Duodenal mucosa (tissue), 2 donors: ENCODE data around the gene ARSB.

Source experiments
- H3K27ac ChIP-seq: one replicate; pipeline ENCODE4 v1.7.0; 2013; ENCODE audit warnings: low read depth, low read length
- H3K27me3 ChIP-seq, 2 donors: one replicate each; pipeline ENCODE4 v1.7.0; 2013; ENCODE audit warnings: low read length in 2 of 2, control low read depth in 1 of 2; ENCODE audit not compliant: insufficient read depth in 2 of 2, control insufficient read depth in 1 of 2
- H3K36me3 ChIP-seq, 2 donors: one replicate each; pipeline ENCODE4 v1.7.0; 2013; ENCODE audit warnings: low read length in 2 of 2, control low read depth in 1 of 2; ENCODE audit not compliant: insufficient read depth in 2 of 2, control insufficient read depth in 1 of 2
- H3K4me1 ChIP-seq, 2 donors: one replicate each; pipeline ENCODE4 v1.7.0; 2013; ENCODE audit warnings: low read length in 2 of 2, control low read depth in 1 of 2; ENCODE audit not compliant: insufficient read depth in 2 of 2, control insufficient read depth in 1 of 2
- H3K4me3 ChIP-seq, 2 donors: one replicate each; pipeline ENCODE4 v1.7.0; 2013; ENCODE audit warnings: low read length in 2 of 2, low read depth in 1 of 2
- H3K9ac ChIP-seq, 2 donors: one replicate each; pipeline ENCODE4 v1.7.0; 2013; ENCODE audit warnings: low read length in 2 of 2, low read depth in 1 of 2
- H3K9me3 ChIP-seq, 2 donors: one replicate each; pipeline ENCODE4 v1.7.0; 2013; ENCODE audit warnings: low read length in 2 of 2, control low read depth in 1 of 2; ENCODE audit not compliant: control insufficient read depth in 1 of 2

The ARSB gene

GRCh38 chr5:78958672-78959445, 26.3 kb downstream of the ARSB start:
- Histone ChIP-seq H3K27ac (no peak overlapping the region), H3K4me3 (no peak overlapping the region), H3K4me1 (peaks cover 0 to 4% of the 10 kb centered on the region in 2 donors), H3K36me3 (peaks cover 0 to 3% of the 10 kb centered on the region in 2 donors), H3K9me3 (no peaks in the 10 kb centered on the region), H3K27me3 (no peaks in the 10 kb centered on the region), H3K9ac (no peak overlapping the region)

- Histone ChIP-seq H3K4me3 (no peak overlapping the region), H3K9ac (no peak overlapping the region), H3K27ac (no peak overlapping the region), H3K9me3 (no peaks in the 10 kb centered on the region), H3K27me3 (no peaks in the 10 kb centered on the region), H3K4me1 (peaks cover 0 to 4% of the 10 kb centered on the region in 2 donors), H3K36me3 (peaks cover 0 to 3% of the 10 kb centered on the region in 2 donors)
Observed at GRCh38 chr5:78956901-78957300, 28.2 kb downstream of the ARSB start.

- Histone ChIP-seq H3K36me3 (peaks cover 0 to 3% of the 10 kb centered on the region in 2 donors), H3K4me1 (no peaks in the 10 kb centered on the region), H3K27me3 (no peaks in the 10 kb centered on the region), H3K27ac (no peak overlapping the region), H3K9me3 (no peaks in the 10 kb centered on the region), H3K9ac (no peak overlapping the region), H3K4me3 (no peak overlapping the region)
Observed at GRCh38 chr5:78953092-78953800, 31.9 kb downstream of the ARSB start.

DNA sequence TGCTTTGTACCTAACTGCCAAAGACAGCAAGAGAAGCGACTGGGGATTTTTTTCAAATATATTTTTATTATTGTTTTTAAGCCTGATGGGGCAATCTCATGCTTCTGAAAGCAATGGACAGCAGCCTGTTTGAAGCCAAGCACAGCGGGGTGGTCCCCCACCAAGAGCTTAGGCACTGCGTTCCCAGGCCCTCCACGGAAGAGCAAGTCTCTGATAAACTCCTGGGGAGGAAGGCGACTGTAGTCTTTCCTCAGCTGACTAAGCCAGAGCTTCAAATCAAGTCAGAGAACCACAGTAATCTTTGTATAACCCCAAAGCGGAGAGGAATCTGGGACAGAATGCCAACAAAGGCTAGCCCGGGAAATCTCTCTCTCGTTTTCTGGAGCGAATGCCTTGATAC, 54.4 kb downstream of the ARSB start:
- no peak overlapping the region for H3K9ac ChIP-seq
- no peak overlapping the region for H3K4me3 ChIP-seq
- no peaks in the 10 kb centered on the region for H3K36me3 ChIP-seq
- no peak overlapping the region for H3K27ac ChIP-seq
- no peaks in the 10 kb centered on the region for H3K4me1 ChIP-seq
- no peaks in the 10 kb centered on the region for H3K27me3 ChIP-seq
- no peaks in the 10 kb centered on the region for H3K9me3 ChIP-seq

- H3K27me3 ChIP-seq = no peaks in the 10 kb centered on the region
- H3K27ac ChIP-seq = no peak overlapping the region
- H3K4me1 ChIP-seq = no peaks in the 10 kb centered on the region
- H3K36me3 ChIP-seq = no peaks in the 10 kb centered on the region
- no peak overlapping the region for H3K4me3 ChIP-seq
- H3K9ac ChIP-seq = no peak overlapping the region
- H3K9me3 ChIP-seq = no peaks in the 10 kb centered on the region
Observed at GRCh38 chr5:78929833-78930232, 55.3 kb downstream of the ARSB start.

DNA sequence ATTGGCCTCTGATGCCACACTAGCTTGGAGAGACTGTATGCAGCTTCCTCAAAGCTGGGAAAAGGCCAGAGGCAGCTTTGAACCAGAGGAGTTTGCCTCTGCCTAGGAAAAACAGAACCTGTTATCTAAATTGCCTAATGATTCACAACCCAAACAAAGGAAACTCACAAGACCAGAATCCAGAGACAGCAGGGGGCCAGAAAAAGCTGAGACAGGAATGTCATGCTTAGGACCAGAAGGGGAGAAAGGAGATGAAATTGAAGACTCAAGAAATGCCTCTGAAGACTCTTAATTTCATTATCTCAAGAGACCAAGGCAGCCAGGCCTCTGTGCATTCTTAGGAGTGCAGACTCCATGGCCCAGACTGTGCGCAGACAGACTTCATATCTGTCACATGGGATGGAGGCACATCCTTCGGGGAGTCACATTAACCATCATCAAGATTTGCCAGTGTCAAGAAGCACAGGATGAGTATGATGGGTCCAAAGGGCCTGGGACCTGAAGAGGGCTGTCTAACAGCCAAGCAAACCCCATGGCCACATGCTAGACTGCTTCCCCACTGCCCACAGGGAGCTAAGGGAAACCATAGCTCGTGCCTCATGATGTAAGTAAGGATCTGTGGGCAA, 57.3 kb downstream of the ARSB start:
- Histone ChIP-seq H3K4me3 (no peak overlapping the region), H3K9me3 (no peaks in the 10 kb centered on the region), H3K4me1 (no peaks in the 10 kb centered on the region), H3K27ac (no peak overlapping the region), H3K9ac (no peak overlapping the region), H3K27me3 (no peaks in the 10 kb centered on the region), H3K36me3 (no peaks in the 10 kb centered on the region)

GRCh38 chr5:78926252-78926651, 58.9 kb downstream of the ARSB start:
- Histone ChIP-seq H3K4me3 (no peak overlapping the region), H3K27ac (no peak overlapping the region), H3K9ac (no peak overlapping the region), H3K27me3 (no peaks in the 10 kb centered on the region), H3K36me3 (no peaks in the 10 kb centered on the region), H3K4me1 (no peaks in the 10 kb centered on the region), H3K9me3 (no peaks in the 10 kb centered on the region)

- Histone ChIP-seq H3K4me3 (no peak overlapping the region), H3K27ac (no peak overlapping the region), H3K9me3 (no peaks in the 10 kb centered on the region), H3K27me3 (no peaks in the 10 kb centered on the region), H3K4me1 (no peaks in the 10 kb centered on the region), H3K36me3 (no peaks in the 10 kb centered on the region), H3K9ac (no peak overlapping the region)
Observed at GRCh38 chr5:78925129-78925876, 59.8 kb downstream of the ARSB start.

DNA sequence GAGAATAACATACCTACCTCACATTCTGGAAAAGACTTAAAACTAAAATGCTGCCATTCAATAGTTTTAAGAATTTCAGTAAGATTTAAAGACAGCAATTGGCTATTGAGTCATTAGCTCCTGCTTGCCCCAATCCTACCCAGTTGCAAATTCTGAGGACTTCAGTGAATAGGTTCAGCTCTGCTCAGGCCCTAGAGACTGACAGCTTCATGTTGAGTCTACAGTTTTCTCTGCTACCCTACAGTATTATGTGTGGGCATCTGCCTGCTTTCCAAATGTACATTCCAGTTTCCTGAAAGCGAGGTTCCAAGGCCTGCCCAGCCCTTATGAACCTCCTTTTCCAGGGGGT, 61.5 kb downstream of the ARSB start:
- Histone ChIP-seq H3K4me1 (no peaks in the 10 kb centered on the region), H3K9ac (no peak overlapping the region), H3K9me3 (no peaks in the 10 kb centered on the region), H3K4me3 (no peak overlapping the region), H3K27me3 (no peaks in the 10 kb centered on the region), H3K36me3 (no peaks in the 10 kb centered on the region), H3K27ac (no peak overlapping the region)
